IPS-11a (cell line): ENCODE data around the gene CFAP45.

ENCODE experiments used
- H3K4me3 ChIP-seq: one replicate; pipeline ENCODE4 v1.5.1; 2013; ENCODE audit warnings: low read depth, low read length, control low read depth

The CFAP45 gene

GRCh38 chr1:159828581-159829272 is 71.2 kb downstream of the CFAP45 start:
- no peak overlapping the region for H3K4me3 ChIP-seq

GRCh38 chr1:159828176-159828575 is 71.8 kb downstream of the CFAP45 start:
- no peak overlapping the region for H3K4me3 ChIP-seq

DNA sequence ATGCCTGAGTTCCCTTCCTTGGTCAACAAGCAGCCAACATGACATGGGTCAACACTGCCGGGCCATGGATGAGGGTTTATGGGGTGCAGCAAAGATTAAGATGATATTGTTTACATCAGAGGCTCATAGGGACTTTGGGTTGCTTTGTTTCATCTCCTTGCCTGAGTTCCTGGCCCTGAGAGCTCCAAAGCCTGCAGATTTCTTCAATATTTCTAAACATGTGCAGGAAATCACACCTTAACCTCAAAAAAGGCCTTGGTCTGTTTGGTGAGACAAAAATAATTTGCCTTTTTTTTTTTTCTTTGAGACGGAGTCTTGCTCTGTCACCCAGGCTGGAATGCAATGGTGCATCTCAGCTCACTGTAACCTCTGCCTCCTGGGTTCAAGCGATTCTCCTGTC is 72.4 kb downstream of the CFAP45 start:
- H3K4me3 ChIP-seq = no peak overlapping the region

DNA sequence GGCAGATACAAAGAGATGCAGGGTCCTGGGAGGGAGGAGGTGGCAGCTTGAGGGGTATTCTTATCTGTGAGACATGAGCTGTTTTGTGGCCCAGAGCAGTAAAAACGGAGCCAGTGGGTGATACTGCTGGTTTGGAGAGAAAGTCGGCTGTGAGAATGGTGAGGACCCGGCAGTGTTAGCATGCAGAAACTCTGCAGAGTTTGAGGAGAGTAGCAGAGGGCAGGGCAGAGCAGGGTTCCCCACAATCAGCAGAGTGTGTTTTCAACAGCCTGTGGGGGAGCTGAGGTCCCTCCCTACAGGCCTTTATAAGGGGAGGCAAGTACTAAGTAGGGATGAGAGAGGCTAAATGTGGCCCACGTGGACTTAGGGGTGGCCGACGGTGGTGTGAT is 72.9 kb downstream of the CFAP45 start:
- H3K4me3 ChIP-seq = no peak overlapping the region

GRCh38 chr1:159826441-159827101 is 73.4 kb downstream of the CFAP45 start, which contains the start of gene SLAMF8:
TSS of gene SLAMF8 (plus strand) at chr1:159826873. CDS start at chr1:159826899, 26 bp downstream.
- no peak within 1 kb of the TSS for H3K4me3 ChIP-seq

GRCh38 chr1:159825564-159825963 is 74.4 kb downstream of the CFAP45 start:
- H3K4me3 ChIP-seq = no peak overlapping the region

GRCh38 chr1:159823406-159823805 is 76.6 kb downstream of the CFAP45 start:
- H3K4me3 ChIP-seq = no peak overlapping the region
